HCT116 (cell line): ENCODE measurements around the gene VWA3B. TPM values are rescaled to one million over a fixed set of nuclear protein-coding genes. Genes with fewer than 3 reads are reported as not detected.

Source experiments
- ATAC-seq: fragments of 200-7000 bp; cut with Tn5 transposase; 2 replicates; pipeline ENCODE4 v1.9.1; 2020; ENCODE audit warnings: mild to moderate bottlenecking, moderate library complexity
- BruUV-seq: library from RNA; stranded (reverse); fragments of 400-500 nt; replicated peaks from 2 replicates; lab custom pipeline; 2021; lab: Mats Ljungman, UMichigan
- CTCF ChIA-PET: fragments of 300-600 bp; sonication (Branson Sonifier 250); formaldehyde crosslinking; loops from one replicate; lab custom pipeline; 2021; ENCODE audit warnings: antibody characterized with exemption; lab: Charles Lee
- POLR2A ChIA-PET: fragments of 300-600, 350-600 bp; sonication (Branson Sonifier 250); formaldehyde crosslinking; loops from one replicate; lab custom pipeline; 2021; ENCODE audit warnings: antibody characterized with exemption; lab: Charles Lee
- RAD21 ChIA-PET, 2 experiments: fragments of 300-600 bp; sonication (Branson Sonifier 250); formaldehyde crosslinking; loops; one replicate each; lab custom pipeline; 2023; ENCODE audit warnings: low total read pairs in 2 of 2; ENCODE audit not compliant: uncharacterized antibody in 2 of 2, unreplicated experiment in 2 of 2, low non-redundant PET in 1 of 2; lab: Charles Lee
- DNase-seq: peaks from one replicate; pipeline ENCODE4 v3.0.0-alpha.2; 2010; ENCODE audit warnings: low read depth, low spot score
- H2AFZ ChIP-seq: fragments of 200-600 bp; shearing (Covaris generic), sonication (generic); 2 replicates; pipeline ENCODE4 v1.6.1; 2017; ENCODE audit warnings: low read depth, mixed run types, mixed read lengths, antibody characterized with exemption, low read length; ENCODE audit not compliant: poor library complexity, severe bottlenecking
- H3K27ac ChIP-seq: 2 replicates; pipeline ENCODE4 v1.5.1; 2012; ENCODE audit warnings: low read depth, low read length
- H3K27me3 ChIP-seq: fragments of 200-600 bp; sonication (generic); 2 replicates; pipeline ENCODE4 v1.6.1; 2016; ENCODE audit warnings: mixed run types, low read length, mixed read lengths; ENCODE audit not compliant: insufficient read depth
- H3K36me3 ChIP-seq, 2 experiments: fragments of 200-500 bp in 1 of 2; fragments of 200-600 bp in 1 of 2; sonication (Bioruptor generic) in 1 of 2; sonication (generic) in 1 of 2; 2 replicates each; pipeline versions ENCODE4 v1.5.1 to v1.6.1; 2014 to 2016; ENCODE audit warnings: low read length in 2 of 2, inconsistent platforms in 1 of 2, mixed read lengths in 1 of 2, mixed run types in 1 of 2; ENCODE audit not compliant: insufficient read depth in 2 of 2, control insufficient read depth in 1 of 2
- H3K4me1 ChIP-seq, 2 experiments: fragments of 200-600 bp in 1 of 2; sonication (generic) in 1 of 2; 2 replicates each; pipeline versions ENCODE4 v1.5.1 to v1.6.1; 2012 to 2017; ENCODE audit warnings: low read length in 2 of 2, inconsistent platforms in 1 of 2, mild to moderate bottlenecking in 1 of 2, mixed read lengths in 1 of 2, mixed run types in 1 of 2, moderate library complexity in 1 of 2; ENCODE audit not compliant: insufficient read depth in 2 of 2, control insufficient read depth in 1 of 2
- H3K4me2 ChIP-seq: fragments of 200-600 bp; sonication (generic); 2 replicates; pipeline ENCODE4 v1.6.1; 2017; ENCODE audit warnings: mixed run types, low read length, mixed read lengths
- H3K4me3 ChIP-seq, 2 experiments: fragments of 200-600 bp in 1 of 2; sonication (generic) in 1 of 2; replicated peaks in 1 of 2; 2 replicates each; pipeline ENCODE4 v1.5.1; 2011 to 2016; ENCODE audit warnings: low read length in 2 of 2, control low read depth in 1 of 2, low read depth in 1 of 2, mild to moderate bottlenecking in 1 of 2, mixed read lengths in 1 of 2, mixed run types in 1 of 2
- H3K79me2 ChIP-seq: fragments of 200-600 bp; sonication (generic); 2 replicates; pipeline ENCODE4 v1.6.1; 2017; ENCODE audit warnings: mild to moderate bottlenecking, mixed run types, low read length, moderate library complexity, mixed read lengths; ENCODE audit not compliant: insufficient read depth
- H3K9ac ChIP-seq: fragments of 200-600 bp; sonication (generic); 2 replicates; pipeline ENCODE4 v1.6.1; 2016; ENCODE audit warnings: low read length, mixed read lengths
- H3K9me2 ChIP-seq: fragments of 200-600 bp; sonication (generic), shearing (Covaris generic); 2 replicates; pipeline ENCODE4 v1.6.1; 2017; ENCODE audit warnings: mixed run types, mild to moderate bottlenecking, moderate library complexity; ENCODE audit not compliant: insufficient read depth
- H3K9me3 ChIP-seq, 2 experiments: fragments of 200-500 bp in 1 of 2; fragments of 200-600 bp in 1 of 2; sonication (Bioruptor generic) in 1 of 2; sonication (generic) in 1 of 2; 2 replicates each; pipeline ENCODE4 v1.6.1; 2014 to 2017; ENCODE audit warnings: low read length in 2 of 2, mixed read lengths in 2 of 2, inconsistent platforms in 1 of 2, low read depth in 1 of 2, mild to moderate bottlenecking in 1 of 2, mixed run types in 1 of 2, moderate library complexity in 1 of 2; ENCODE audit not compliant: control insufficient read depth in 1 of 2, insufficient read depth in 1 of 2
- H4K20me1 ChIP-seq: fragments of 200-600 bp; sonication (generic), shearing (Covaris generic); 2 replicates; pipeline ENCODE4 v1.6.1; 2017; ENCODE audit warnings: mixed run types, mild to moderate bottlenecking, moderate library complexity; ENCODE audit not compliant: insufficient read depth
- CBX3 ChIP-seq: IDR thresholded peaks from 2 replicates; pipeline ENCODE4 v1.6.1; 2012; ENCODE audit warnings: low read depth
- CEBPB ChIP-seq: IDR thresholded peaks from 2 replicates; pipeline ENCODE4 v1.6.1; 2012; ENCODE audit warnings: low read depth
- EGR1 ChIP-seq: IDR thresholded peaks from 2 replicates; pipeline ENCODE4 v1.6.1; 2012; ENCODE audit warnings: low read depth
- ELF1 ChIP-seq: IDR thresholded peaks from 2 replicates; pipeline ENCODE4 v1.6.1; 2012; ENCODE audit warnings: low read depth, borderline replicate concordance
- EZH2 ChIP-seq: fragments of 200-600 bp; sonication (generic); IDR thresholded peaks from 2 replicates; pipeline ENCODE4 v1.6.1; 2017; ENCODE audit warnings: antibody characterized with exemption, mixed run types
- JUND ChIP-seq: IDR thresholded peaks from 2 replicates; pipeline ENCODE4 v1.6.1; 2012
- POLR2A ChIP-seq: IDR thresholded peaks from 2 replicates; pipeline ENCODE4 v1.7.0; 2011; ENCODE audit warnings: borderline replicate concordance; ENCODE audit not compliant: insufficient read depth, insufficient read length; ENCODE audit errors: extremely low read depth
- SRF ChIP-seq: IDR thresholded peaks from 2 replicates; pipeline ENCODE4 v1.6.1; 2012; ENCODE audit warnings: low read depth
- ZFX ChIP-seq: fragments of 450-650 bp; IDR thresholded peaks from 2 replicates; pipeline ENCODE4 v1.6.1; 2017
- ZNF274 ChIP-seq: fragments of 200-500 bp; sonication (Bioruptor generic); IDR thresholded peaks from 2 replicates; pipeline ENCODE4 v1.6.1; 2014; ENCODE audit warnings: mild to moderate bottlenecking, low read depth, low read length, inconsistent platforms
- intact Hi-C: fragments of 100-400 bp; cut with micrococcal nuclease; formaldehyde crosslinking; loops from 2 replicates; pipeline ENCODE4 v1.10.0; 2022
- total RNA-seq: library from RNA; stranded (reverse); gene quantifications from one replicate; pipeline ENCODE4 v1.2.1, GENCODE V29; 2021; ENCODE audit not compliant: unreplicated experiment
- TF ChIP-seq, protein P1 (sequence below): IDR thresholded peaks from 2 replicates; pipeline ENCODE4 v1.6.1; 2012
- TF ChIP-seq, protein P2 (sequence below): IDR thresholded peaks from 2 replicates; pipeline ENCODE4 v1.6.1; 2012
- TF ChIP-seq, protein P3 (sequence below), 3 experiments: fragments of 200-600 bp in 1 of 3; sonication (generic) in 1 of 3; IDR thresholded peaks in 2 of 3; conservative IDR thresholded peaks in 1 of 3; 2 replicates each; pipeline ENCODE4 v1.5.1; 2012 to 2017; ENCODE audit warnings: low read depth in 2 of 3, low read length in 2 of 3, antibody characterized with exemption in 1 of 3, borderline replicate concordance in 1 of 3, control low read depth in 1 of 3, mild to moderate bottlenecking in 1 of 3, mixed read lengths in 1 of 3, mixed run types in 1 of 3, moderate library complexity in 1 of 3; ENCODE audit not compliant: insufficient read depth in 1 of 3
- TF ChIP-seq, protein P4 (sequence below): IDR thresholded peaks from 2 replicates; pipeline ENCODE4 v1.6.1; 2011; ENCODE audit warnings: mild to moderate bottlenecking, low read length, moderate library complexity; ENCODE audit not compliant: insufficient replicate concordance; ENCODE audit errors: extremely low read depth

VWA3B gene
- total RNA-seq, 1 experiment from 2014 or later, result 0.47 TPM

DNA sequence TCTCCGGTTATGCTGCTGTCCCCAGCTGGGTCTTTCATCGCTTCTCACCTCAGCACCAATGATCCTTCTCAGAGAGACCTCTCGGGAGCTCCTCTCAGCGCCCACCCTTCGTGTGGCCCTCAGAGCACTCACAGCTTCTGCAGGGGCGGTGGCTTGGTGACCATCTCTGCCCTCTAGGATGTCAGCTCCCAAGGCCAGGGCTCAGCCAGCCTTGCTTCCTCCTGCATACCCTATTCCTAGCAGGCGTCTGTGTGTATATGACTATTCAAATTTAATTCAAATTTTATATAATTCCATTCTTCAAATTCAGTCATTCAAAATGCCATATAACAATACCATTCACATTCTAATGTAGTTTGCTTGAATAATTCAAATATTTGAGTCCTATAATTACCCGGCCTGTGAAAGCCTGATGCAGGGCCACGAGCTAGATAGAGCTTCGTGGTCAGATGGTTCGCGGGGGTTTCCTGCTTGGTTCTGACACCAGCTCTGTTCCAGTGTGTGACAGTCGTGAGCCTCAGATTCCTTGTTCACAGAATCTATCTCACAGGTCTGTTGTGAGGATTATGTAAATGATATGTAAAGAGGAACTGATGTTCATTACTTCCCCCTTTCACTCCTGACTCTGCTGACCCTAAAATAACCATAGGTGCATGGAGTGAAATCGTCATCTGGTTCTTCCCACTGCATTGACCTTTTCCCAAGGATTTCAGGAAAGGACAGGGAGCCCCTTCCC lies 165.2 kb downstream of the VWA3B start:
- no peaks in the 10 kb centered on the region for H3K79me2 ChIP-seq
- H3K9ac ChIP-seq, result no peak overlapping the region
- peaks cover 5 to 6% of the 10 kb centered on the region in 2 experiments for H3K9me3 ChIP-seq
- RAD21 ChIA-PET, result no interaction called here
- TF ChIP-seq JUND (no peak), EGR1 (no peak), POLR2A (no peak), CEBPB (no peak), ELF1 (no peak), ZNF274 (no peak), EZH2 (no peak), ZFX (no peak), CBX3 (no peak), SRF (no peak)
- TF ChIP-seq, protein P1, sequence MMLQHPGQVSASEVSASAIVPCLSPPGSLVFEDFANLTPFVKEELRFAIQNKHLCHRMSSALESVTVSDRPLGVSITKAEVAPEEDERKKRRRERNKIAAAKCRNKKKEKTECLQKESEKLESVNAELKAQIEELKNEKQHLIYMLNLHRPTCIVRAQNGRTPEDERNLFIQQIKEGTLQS, result no peak
- TF ChIP-seq, protein P2, sequence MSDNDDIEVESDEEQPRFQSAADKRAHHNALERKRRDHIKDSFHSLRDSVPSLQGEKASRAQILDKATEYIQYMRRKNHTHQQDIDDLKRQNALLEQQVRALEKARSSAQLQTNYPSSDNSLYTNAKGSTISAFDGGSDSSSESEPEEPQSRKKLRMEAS, result no peak
- TF ChIP-seq, protein P3, sequence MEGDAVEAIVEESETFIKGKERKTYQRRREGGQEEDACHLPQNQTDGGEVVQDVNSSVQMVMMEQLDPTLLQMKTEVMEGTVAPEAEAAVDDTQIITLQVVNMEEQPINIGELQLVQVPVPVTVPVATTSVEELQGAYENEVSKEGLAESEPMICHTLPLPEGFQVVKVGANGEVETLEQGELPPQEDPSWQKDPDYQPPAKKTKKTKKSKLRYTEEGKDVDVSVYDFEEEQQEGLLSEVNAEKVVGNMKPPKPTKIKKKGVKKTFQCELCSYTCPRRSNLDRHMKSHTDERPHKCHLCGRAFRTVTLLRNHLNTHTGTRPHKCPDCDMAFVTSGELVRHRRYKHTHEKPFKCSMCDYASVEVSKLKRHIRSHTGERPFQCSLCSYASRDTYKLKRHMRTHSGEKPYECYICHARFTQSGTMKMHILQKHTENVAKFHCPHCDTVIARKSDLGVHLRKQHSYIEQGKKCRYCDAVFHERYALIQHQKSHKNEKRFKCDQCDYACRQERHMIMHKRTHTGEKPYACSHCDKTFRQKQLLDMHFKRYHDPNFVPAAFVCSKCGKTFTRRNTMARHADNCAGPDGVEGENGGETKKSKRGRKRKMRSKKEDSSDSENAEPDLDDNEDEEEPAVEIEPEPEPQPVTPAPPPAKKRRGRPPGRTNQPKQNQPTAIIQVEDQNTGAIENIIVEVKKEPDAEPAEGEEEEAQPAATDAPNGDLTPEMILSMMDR (IDR thresholded peaks at IDR 0.05 in 2 of 3, conservative IDR thresholded peaks at IDR 0.05 in 1 of 3; ENCODE audit: borderline replicate concordance in 1 of 3, insufficient read depth in 1 of 3, low read depth in 2 of 3, low read length in 2 of 3), result no peak
- TF ChIP-seq, protein P4, sequence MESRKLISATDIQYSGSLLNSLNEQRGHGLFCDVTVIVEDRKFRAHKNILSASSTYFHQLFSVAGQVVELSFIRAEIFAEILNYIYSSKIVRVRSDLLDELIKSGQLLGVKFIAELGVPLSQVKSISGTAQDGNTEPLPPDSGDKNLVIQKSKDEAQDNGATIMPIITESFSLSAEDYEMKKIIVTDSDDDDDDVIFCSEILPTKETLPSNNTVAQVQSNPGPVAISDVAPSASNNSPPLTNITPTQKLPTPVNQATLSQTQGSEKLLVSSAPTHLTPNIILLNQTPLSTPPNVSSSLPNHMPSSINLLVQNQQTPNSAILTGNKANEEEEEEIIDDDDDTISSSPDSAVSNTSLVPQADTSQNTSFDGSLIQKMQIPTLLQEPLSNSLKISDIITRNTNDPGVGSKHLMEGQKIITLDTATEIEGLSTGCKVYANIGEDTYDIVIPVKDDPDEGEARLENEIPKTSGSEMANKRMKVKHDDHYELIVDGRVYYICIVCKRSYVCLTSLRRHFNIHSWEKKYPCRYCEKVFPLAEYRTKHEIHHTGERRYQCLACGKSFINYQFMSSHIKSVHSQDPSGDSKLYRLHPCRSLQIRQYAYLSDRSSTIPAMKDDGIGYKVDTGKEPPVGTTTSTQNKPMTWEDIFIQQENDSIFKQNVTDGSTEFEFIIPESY, result no peak
- H3K9me2 ChIP-seq, result no peaks in the 10 kb centered on the region
- H3K4me1 ChIP-seq, result no peaks in the 10 kb centered on the region
- no peak overlapping the region for H3K4me3 ChIP-seq
- CTCF ChIA-PET, result no interaction called here
- H3K4me2 ChIP-seq, result no peak overlapping the region
- H3K36me3 ChIP-seq, result no peaks in the 10 kb centered on the region; a peak in 1 of 4 replicates
- no peak overlapping the region for H3K27ac ChIP-seq
- H4K20me1 ChIP-seq, result no peaks in the 10 kb centered on the region
- POLR2A ChIA-PET, result no interaction called here
- ATAC-seq, result no peak
- no peak overlapping the region for H2AFZ ChIP-seq
- DNase-seq, result no peak
- no TSS peak for BruUV-seq
- H3K27me3 ChIP-seq, result no peaks in the 10 kb centered on the region
- intact Hi-C loops, result no loop called here
